Activated T-cell treated with anti-CD3 and anti-CD28 coated beads for 24 hours (primary cell): ENCODE results near the gene RAP2A.

ENCODE experiments used
- DNase-seq: peaks from one replicate; pipeline ENCODE4 v3.0.0-alpha.2; 2020; ENCODE audit warnings: low read depth

The RAP2A gene

GRCh38 chr13:97433727-97434396 is at the start of gene RAP2A:
TSS of gene RAP2A (plus strand) at chr13:97434169. CDS start at chr13:97434471, 302 bp downstream.
- DNase-seq, result peak; percentile 84

GRCh38 chr13:97384371-97384770 is 49.6 kb upstream of the RAP2A start:
- DNase-seq, result no peak

DNA sequence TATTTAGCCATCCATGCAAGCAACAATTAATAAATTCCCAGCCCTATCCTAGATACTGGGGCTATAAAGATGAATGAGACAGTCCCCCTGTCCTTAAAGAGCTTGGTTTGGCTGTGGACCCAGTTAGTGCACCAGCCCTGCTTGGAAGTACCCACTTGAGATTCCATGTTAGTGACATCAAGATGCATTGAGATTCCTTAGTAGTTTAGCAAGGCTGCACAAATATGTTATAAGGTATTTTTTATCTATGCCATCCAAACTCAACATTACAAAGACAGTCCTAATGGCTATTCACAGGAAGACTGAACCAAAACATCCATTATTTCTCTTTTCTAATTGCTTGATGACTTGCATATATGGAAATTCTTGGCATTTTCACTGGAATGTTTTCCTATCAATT is 48.8 kb upstream of the RAP2A start:
- DNase-seq, result no peak

DNA sequence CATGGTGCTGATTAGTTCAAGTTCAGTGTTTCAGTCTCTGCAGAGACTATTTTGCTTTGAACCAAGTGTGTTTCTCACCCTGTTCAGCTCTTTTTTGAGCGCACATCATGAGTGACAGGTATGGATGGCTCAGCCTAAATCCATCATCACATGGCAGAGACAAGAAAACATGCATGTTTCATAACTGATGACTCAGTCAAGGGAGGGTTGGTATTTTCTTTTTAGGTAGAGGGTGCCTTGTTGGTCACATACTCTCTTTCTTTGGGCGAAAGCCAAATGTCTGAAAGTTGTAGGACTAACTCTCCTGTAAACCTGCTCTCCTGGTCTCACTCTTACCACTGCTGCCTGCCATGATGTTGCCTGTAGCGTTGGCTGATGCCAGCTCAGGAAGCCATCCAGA is 48.1 kb upstream of the RAP2A start:
- no peak for DNase-seq

DNA sequence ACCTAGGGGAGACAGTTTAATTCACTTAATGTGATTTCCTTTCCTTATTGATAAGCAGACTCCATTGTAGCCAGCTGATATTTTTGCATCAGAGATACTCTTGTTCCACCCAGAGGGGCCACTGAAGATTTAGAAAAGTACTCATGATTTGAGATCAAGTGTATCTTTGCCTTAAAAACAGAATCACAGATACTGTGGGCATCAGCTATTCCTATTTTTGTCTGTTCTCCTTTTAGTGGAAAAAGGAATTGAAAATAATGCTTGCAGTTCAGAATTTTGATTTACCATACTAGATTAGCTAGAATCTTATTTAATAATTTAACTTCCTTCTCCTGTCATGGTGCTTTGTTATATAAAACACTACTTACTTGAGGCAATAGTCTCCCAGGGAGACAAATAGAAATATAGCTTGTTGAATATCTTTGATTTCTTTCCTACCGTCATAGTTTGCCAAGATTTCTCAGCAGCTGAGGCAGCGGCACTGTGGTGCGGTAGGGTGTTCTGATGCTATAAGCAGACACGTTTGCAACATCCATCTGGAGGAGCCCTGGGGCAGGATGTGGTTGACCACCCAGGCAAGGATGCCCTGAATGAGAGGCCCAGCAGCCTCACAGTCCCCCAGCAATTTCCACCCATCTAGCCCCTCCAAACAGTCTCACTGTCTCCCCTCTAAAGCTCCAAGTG is 47.0 kb upstream of the RAP2A start:
- DNase-seq, result no peak

DNA sequence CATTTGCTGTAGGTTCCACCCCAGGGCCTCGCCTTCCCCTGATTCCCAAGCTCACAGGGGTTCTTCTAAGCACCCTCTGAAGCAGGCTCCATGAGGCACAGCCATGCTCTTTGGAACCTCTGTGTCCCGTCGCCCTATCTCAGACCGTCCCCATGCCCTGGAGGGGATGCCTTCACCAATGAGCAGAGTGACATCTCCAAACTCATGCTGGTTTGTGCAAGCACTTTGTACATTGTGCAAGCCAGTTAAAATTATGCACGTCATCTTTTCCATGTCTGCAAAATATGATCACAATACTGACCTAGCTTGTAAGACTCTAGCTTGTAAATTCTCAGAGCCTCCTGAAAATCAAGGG is 46.5 kb upstream of the RAP2A start:
- no peak for DNase-seq

DNA sequence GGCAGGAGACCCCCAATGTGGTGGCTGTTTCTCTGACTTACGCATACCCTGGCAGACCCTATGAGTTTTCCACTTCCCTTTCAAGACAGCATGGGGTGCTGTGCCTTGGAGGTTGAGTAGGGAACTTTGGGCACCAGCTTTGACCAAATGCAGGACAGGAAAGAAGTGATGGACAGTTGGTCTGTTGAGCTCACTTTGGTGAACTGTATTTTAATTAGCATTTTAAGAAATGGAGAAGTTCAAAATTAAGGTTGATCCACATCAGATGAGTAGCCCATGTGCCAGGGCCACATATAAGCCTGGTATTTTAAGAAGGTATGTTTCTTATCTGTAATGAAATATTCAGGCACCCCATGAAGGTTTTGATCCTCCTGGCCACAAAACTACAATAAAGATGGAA is 46.1 kb upstream of the RAP2A start:
- DNase-seq, result no peak

GRCh38 chr13:97388373-97388772 is 45.6 kb upstream of the RAP2A start:
- no peak for DNase-seq

DNA sequence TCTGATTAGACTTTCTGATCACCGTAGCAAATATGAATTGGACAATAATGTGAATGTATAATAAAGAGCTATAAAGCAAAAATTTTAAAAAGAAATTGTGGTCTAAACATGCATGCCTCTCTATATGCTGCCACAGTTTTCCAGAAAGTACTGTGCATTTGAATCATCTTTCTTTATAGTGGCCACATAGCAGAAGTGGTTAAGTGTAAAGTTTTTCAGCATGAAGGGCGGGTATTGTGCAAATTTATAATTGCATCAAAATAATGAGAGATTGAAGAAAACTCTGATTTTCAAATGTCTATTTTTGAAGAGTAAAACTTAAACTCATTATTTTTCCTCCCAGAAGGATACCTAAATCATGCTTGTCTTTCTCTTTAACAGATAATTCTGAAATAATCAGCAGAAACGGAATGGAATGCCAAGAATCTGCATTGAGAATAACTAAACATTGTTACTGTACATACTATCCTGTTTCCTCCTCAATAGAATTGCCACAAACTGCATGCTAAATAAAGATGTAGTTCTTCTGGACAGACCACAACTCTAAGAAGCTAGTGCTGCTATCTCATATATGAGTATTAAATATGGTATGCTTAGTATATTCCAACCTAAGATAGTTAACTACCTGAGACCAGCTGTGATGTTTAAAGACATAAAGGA is 42.9 kb upstream of the RAP2A start:
- DNase-seq, result no peak

DNA sequence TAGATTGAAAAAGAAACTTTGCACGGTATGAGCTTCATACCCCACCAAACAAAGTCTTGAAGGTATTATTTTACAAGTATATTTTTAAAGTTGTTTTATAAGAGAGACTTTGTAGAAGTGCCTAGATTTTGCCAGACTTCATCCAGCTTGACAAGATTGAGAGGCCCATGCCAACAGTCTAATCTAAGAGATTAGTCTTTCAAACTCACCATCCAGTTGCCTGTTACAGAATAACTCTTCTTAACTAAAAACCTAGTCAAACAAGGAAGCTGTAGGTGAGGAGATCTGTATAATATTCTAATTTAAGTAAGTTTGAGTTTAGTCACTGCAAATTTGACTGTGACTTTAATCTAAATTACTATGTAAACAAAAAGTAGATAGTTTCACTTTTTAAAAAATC is 41.9 kb upstream of the RAP2A start:
- no peak for DNase-seq

- DNase-seq, result no peak
Measured at GRCh38 chr13:97394542-97394941, 39.4 kb upstream of the RAP2A start.

GRCh38 chr13:97395447-97396136 is 38.4 kb upstream of the RAP2A start:
- no peak for DNase-seq

GRCh38 chr13:97397267-97397666 is 36.7 kb upstream of the RAP2A start:
- no peak for DNase-seq

GRCh38 chr13:97401421-97401820 is 32.5 kb upstream of the RAP2A start:
- DNase-seq, result no peak

GRCh38 chr13:97403893-97404750 is 29.8 kb upstream of the RAP2A start:
- no peak for DNase-seq

GRCh38 chr13:97407540-97407939 is 26.4 kb upstream of the RAP2A start:
- DNase-seq, result no peak

GRCh38 chr13:97408938-97409337 is 25.0 kb upstream of the RAP2A start:
- no peak for DNase-seq

DNA sequence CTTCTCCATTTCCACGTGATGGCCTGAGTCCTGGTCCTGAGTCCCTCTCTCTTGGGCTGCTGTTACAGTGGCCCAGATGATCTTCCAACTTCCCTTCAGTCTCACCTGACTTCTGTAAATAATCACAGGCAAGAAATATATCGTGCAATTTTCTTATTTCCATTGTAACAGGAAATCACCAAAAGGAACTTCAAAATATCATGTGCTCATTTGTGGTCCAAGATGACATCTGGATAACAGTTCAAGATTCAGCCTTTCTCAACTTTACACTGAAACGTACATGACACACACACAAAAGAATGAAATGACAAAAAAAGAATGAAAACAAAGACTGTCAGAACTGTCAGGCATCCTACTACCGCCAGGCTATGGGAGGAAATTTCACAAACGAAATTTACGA is 22.0 kb upstream of the RAP2A start:
- DNase-seq, result no peak

- DNase-seq, result no peak
Measured at GRCh38 chr13:97413694-97414093, 20.3 kb upstream of the RAP2A start.

DNA sequence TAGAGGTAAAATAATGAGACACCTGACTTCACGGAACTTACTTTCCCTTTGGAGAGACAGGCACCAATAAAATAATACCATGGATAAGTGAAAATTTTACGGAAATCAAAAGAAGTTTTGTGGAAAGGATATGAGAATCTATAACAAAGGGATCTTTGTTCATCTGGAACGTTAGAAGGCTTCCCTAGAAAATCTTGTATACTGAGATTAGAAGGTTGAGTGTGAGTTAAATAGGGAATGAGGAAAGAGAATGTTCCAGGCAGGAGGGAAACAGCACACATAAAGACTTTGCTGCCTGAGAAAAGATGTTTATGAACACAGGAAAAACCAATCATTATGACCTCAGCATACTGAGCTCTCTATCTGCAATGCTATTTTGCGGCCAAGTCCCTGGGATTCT is 19.6 kb upstream of the RAP2A start:
- DNase-seq, result no peak

DNA sequence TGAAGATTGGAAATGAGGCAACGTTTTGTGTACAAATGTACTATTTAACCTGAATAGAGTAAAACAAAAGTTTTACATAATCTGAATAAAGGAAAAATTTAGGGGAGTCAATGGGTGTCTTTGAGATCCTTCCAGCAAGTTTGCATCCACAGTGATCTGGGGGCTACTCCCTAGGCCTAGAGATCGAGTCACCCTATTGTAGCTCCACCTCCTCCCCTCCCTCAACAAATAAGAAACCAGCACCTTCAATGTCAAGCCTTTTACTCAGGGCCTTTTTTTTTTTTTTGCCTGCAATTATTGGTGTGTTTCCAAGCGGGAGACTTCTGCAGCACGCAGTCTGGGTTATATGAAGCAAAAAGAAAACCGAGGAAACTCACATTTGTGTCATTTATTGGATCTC is 16.3 kb upstream of the RAP2A start:
- DNase-seq, result no peak
